ENCODE results near the gene SH3PXD2A.

Gene SH3PXD2A

DNA sequence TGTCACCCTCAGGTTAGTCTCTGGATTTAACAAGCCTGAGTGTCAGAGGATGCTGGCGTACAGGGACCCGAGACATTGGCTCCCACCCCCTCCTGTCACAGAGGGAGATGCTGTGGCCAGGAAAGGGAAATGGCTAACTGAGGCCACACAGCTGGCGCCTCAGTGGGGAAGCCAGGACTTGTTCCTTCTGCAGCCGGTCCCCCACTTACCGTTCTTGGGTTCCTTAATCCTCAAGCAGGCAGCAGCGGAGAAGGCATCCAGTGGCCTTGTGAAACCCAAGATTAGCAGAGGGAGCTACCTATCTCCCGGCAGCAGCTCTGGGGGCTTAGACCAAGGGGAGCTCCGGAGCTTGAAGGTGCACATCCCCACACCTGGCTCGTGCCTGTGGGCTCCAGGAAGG lies 296.5 kb downstream of the SH3PXD2A start:
- H3K27me3 ChIP-seq (ENCODE audit: insufficient read depth, low read length) = no peaks in the 10 kb centered on the region
- H3K23ac ChIP-seq (ENCODE audit: low read length) = no peak overlapping the region
- peak overlapping the region; percentile 13 for H3K14ac ChIP-seq (ENCODE audit: low read length)
- peaks cover 0 to 3% of the 10 kb centered on the region in 2 experiments for H3K4me1 ChIP-seq (ENCODE audit: control insufficient read depth in 1 of 2, insufficient read depth in 2 of 2, low read length in 2 of 2)
- H2BK120ac ChIP-seq (ENCODE audit: insufficient read depth, low read length, poor library complexity) = no peak overlapping the region
- no peak overlapping the region for H2AFZ ChIP-seq (ENCODE audit: insufficient read depth, low read length, poor library complexity)
- no peak overlapping the region for H3K9ac ChIP-seq (ENCODE audit: low read length)
- DNase-seq = no peak
- H2AK5ac ChIP-seq (ENCODE audit: low read length) = no peak overlapping the region
- no peak overlapping the region for H4K8ac ChIP-seq (ENCODE audit: low read depth, low read length)
- WGBS (ENCODE audit: extremely low coverage, insufficient coverage, insufficient read length) = no CpG with 5 or more reads among the region's 9 CpGs
- H4K91ac ChIP-seq (ENCODE audit: low read depth, low read length) = peak overlapping the region; percentile 47
- H3K36me3 ChIP-seq (ENCODE audit: control insufficient read depth in 1 of 2, insufficient read depth in 2 of 2, low read length in 2 of 2) = peaks cover 0 to 4% of the 10 kb centered on the region in 2 experiments
- no peak overlapping the region for H3K4me2 ChIP-seq (ENCODE audit: low read length)
- no peak overlapping the region for H2BK12ac ChIP-seq (ENCODE audit: low read length)
- no peak overlapping the region for H4K12ac ChIP-seq (ENCODE audit: low read depth, low read length)
- peaks cover 7% of the 10 kb centered on the region for H3K9me3 ChIP-seq (ENCODE audit: insufficient read depth, low read depth, low read length)
- H2BK5ac ChIP-seq (ENCODE audit: low read depth, low read length, poor library complexity) = no peak overlapping the region
- no peak overlapping the region for H3K27ac ChIP-seq (ENCODE audit: low read depth, low read length)
- H3K79me2 ChIP-seq (ENCODE audit: control insufficient read depth, insufficient read depth, low read length, poor library complexity) = no peaks in the 10 kb centered on the region
- H3K18ac ChIP-seq (ENCODE audit: low read length) = no peak overlapping the region
- H3K4ac ChIP-seq (ENCODE audit: low read depth, low read length) = no peak overlapping the region
- H3K4me3 ChIP-seq (ENCODE audit: low read depth, low read length) = no peak overlapping the region
- H3K79me1 ChIP-seq (ENCODE audit: low read length) = peaks cover 4% of the 10 kb centered on the region

DNA sequence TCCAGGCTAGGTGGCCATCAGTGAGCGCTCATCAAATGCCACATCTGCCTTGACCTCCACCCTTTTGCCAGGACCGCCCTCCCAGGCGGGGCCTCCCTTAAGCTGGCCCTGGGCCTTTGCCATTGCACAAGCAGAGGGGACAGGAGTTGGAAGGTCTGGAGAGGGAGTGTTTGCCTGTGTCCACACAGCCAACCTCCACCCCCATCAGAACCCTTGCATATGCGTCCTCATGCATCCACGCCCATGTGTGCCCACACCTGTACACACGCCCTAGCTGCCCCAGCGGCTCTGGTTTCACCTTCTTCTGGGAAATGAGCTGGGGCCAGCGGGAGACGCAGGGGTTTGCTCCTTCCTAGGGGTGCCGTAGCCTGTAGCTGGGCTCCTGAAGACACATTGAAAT lies 297.9 kb downstream of the SH3PXD2A start:
- no peak for DNase-seq
- Histone ChIP-seq H4K8ac (ENCODE audit: low read depth, low read length) (no peak overlapping the region), H2BK120ac (ENCODE audit: insufficient read depth, low read length, poor library complexity) (no peak overlapping the region), H2AFZ (ENCODE audit: insufficient read depth, low read length, poor library complexity) (no peak overlapping the region), H3K23ac (ENCODE audit: low read length) (no peak overlapping the region), H3K4me2 (ENCODE audit: low read length) (no peak overlapping the region), H2BK5ac (ENCODE audit: low read depth, low read length, poor library complexity) (no peak overlapping the region), H4K12ac (ENCODE audit: low read depth, low read length) (no peak overlapping the region), H3K4me3 (ENCODE audit: low read depth, low read length) (no peak overlapping the region), H3K14ac (ENCODE audit: low read length) (no peak overlapping the region), H4K91ac (ENCODE audit: low read depth, low read length) (no peak overlapping the region), H3K4ac (ENCODE audit: low read depth, low read length) (no peak overlapping the region), H3K79me2 (ENCODE audit: control insufficient read depth, insufficient read depth, low read length, poor library complexity) (no peaks in the 10 kb centered on the region), H3K4me1 (ENCODE audit: control insufficient read depth in 1 of 2, insufficient read depth in 2 of 2, low read length in 2 of 2) (peaks cover 0 to 3% of the 10 kb centered on the region in 2 experiments), H2AK5ac (ENCODE audit: low read length) (no peak overlapping the region), H3K36me3 (ENCODE audit: control insufficient read depth in 1 of 2, insufficient read depth in 2 of 2, low read length in 2 of 2) (peaks cover 0 to 4% of the 10 kb centered on the region in 2 experiments), H3K9me3 (ENCODE audit: insufficient read depth, low read depth, low read length) (peaks cover 6% of the 10 kb centered on the region), H3K27me3 (ENCODE audit: insufficient read depth, low read length) (no peaks in the 10 kb centered on the region), H2BK12ac (ENCODE audit: low read length) (no peak overlapping the region), H3K9ac (ENCODE audit: low read length) (no peak overlapping the region), H3K79me1 (ENCODE audit: low read length) (peaks cover 4% of the 10 kb centered on the region), H3K18ac (ENCODE audit: low read length) (no peak overlapping the region), H3K27ac (ENCODE audit: low read depth, low read length) (no peak overlapping the region)
- WGBS (ENCODE audit: extremely low coverage, insufficient coverage, insufficient read length) = no CpG with 5 or more reads among the region's 10 CpGs

DNA sequence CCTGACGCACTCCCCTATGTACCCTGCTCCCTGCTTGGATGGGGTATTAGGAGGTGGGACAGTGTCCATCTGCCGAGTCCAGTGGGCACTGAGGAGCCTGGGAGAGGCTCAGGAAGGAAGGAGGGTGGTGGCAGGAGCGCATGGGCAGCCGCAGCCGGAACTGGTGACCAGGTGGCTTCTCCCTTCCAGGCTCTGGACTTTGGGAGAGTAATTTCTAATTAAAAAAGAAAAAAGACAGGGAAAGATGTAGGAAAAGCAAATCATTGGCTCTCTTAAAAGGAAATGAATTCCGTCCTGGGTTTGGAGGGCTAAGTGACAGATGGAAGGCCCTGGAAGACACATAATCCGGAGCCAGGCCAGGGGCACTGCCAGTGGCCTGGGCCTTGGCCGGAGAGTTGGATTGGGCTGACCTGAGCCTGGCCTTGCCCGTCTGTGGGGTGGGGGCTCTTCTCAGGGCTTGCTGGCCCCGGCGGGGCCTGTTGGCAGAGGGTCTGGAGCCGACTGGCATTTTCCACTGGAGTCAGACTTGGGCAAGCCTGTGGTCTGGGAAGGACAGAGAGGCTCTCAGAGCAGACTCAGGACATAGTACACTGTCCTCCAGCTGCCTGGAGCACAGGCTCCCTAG lies 298.9 kb downstream of the SH3PXD2A start:
- no peak overlapping the region for H3K4me3 ChIP-seq (ENCODE audit: low read depth, low read length)
- no peak for DNase-seq
- no CpG with 5 or more reads among the region's 12 CpGs for WGBS (ENCODE audit: extremely low coverage, insufficient coverage, insufficient read length)

DNA sequence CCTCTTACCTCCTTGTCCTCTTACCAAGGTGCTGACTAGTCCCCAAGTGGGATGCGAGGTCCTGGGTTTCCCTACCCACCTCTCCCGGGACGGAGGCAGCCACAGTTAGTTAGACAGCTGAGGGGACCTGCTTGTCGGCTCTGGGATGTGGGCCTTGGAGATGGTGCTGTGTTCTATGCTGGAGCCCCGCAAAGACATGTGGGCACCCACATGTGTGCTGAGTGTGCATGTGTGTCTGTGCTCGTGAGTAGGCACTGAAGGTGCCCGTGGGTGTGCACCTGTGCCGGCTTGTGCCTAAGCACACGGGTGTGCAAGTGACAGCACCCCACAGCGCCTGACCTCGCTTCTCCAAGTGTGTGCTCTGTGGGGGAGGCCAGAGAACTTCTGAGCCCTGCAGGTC lies 299.7 kb downstream of the SH3PXD2A start:
- no peak for DNase-seq
- Histone ChIP-seq H3K9ac (ENCODE audit: low read length) (no peak overlapping the region), H4K12ac (ENCODE audit: low read depth, low read length) (no peak overlapping the region), H2BK120ac (ENCODE audit: insufficient read depth, low read length, poor library complexity) (no peak overlapping the region), H3K79me2 (ENCODE audit: control insufficient read depth, insufficient read depth, low read length, poor library complexity) (no peaks in the 10 kb centered on the region), H2BK5ac (ENCODE audit: low read depth, low read length, poor library complexity) (no peak overlapping the region), H3K4me3 (ENCODE audit: low read depth, low read length) (peak overlapping the region; percentile 38), H3K79me1 (ENCODE audit: low read length) (peaks cover 4% of the 10 kb centered on the region), H2AFZ (ENCODE audit: insufficient read depth, low read length, poor library complexity) (no peak overlapping the region), H4K91ac (ENCODE audit: low read depth, low read length) (peak overlapping the region; percentile 20), H4K8ac (ENCODE audit: low read depth, low read length) (no peak overlapping the region), H3K4me2 (ENCODE audit: low read length) (peak overlapping the region; percentile 68), H3K4me1 (ENCODE audit: control insufficient read depth in 1 of 2, insufficient read depth in 2 of 2, low read length in 2 of 2) (peaks cover 0 to 3% of the 10 kb centered on the region in 2 experiments), H3K9me3 (ENCODE audit: insufficient read depth, low read depth, low read length) (peaks cover 6% of the 10 kb centered on the region), H2BK12ac (ENCODE audit: low read length) (no peak overlapping the region), H3K23ac (ENCODE audit: low read length) (no peak overlapping the region), H3K36me3 (ENCODE audit: control insufficient read depth in 1 of 2, insufficient read depth in 2 of 2, low read length in 2 of 2) (peaks cover 0 to 4% of the 10 kb centered on the region in 2 experiments), H3K18ac (ENCODE audit: low read length) (no peak overlapping the region), H3K4ac (ENCODE audit: low read depth, low read length) (no peak overlapping the region), H3K27ac (ENCODE audit: low read depth, low read length) (no peak overlapping the region), H3K14ac (ENCODE audit: low read length) (no peak overlapping the region), H2AK5ac (ENCODE audit: low read length) (no peak overlapping the region), H3K27me3 (ENCODE audit: insufficient read depth, low read length) (no peaks in the 10 kb centered on the region)
- WGBS (ENCODE audit: extremely low coverage, insufficient coverage, insufficient read length) = no CpG with 5 or more reads among the region's 11 CpGs

More for the DNA sequence above, 298.9 kb downstream of the SH3PXD2A start:
- Histone ChIP-seq H2BK12ac (ENCODE audit: low read length) (no peak overlapping the region), H4K12ac (ENCODE audit: low read depth, low read length) (no peak overlapping the region), H2AFZ (ENCODE audit: insufficient read depth, low read length, poor library complexity) (no peak overlapping the region), H3K27me3 (ENCODE audit: insufficient read depth, low read length) (no peaks in the 10 kb centered on the region), H3K9me3 (ENCODE audit: insufficient read depth, low read depth, low read length) (peaks cover 6% of the 10 kb centered on the region), H3K27ac (ENCODE audit: low read depth, low read length) (no peak overlapping the region), H2AK5ac (ENCODE audit: low read length) (no peak overlapping the region), H3K14ac (ENCODE audit: low read length) (no peak overlapping the region), H3K79me1 (ENCODE audit: low read length) (peaks cover 4% of the 10 kb centered on the region), H3K23ac (ENCODE audit: low read length) (no peak overlapping the region), H3K4me2 (ENCODE audit: low read length) (no peak overlapping the region), H3K18ac (ENCODE audit: low read length) (no peak overlapping the region), H2BK120ac (ENCODE audit: insufficient read depth, low read length, poor library complexity) (no peak overlapping the region), H4K91ac (ENCODE audit: low read depth, low read length) (no peak overlapping the region), H2BK5ac (ENCODE audit: low read depth, low read length, poor library complexity) (no peak overlapping the region), H3K9ac (ENCODE audit: low read length) (no peak overlapping the region), H3K79me2 (ENCODE audit: control insufficient read depth, insufficient read depth, low read length, poor library complexity) (no peaks in the 10 kb centered on the region), H4K8ac (ENCODE audit: low read depth, low read length) (no peak overlapping the region), H3K36me3 (ENCODE audit: control insufficient read depth in 1 of 2, insufficient read depth in 2 of 2, low read length in 2 of 2) (peaks cover 0 to 4% of the 10 kb centered on the region in 2 experiments), H3K4me1 (ENCODE audit: control insufficient read depth in 1 of 2, insufficient read depth in 2 of 2, low read length in 2 of 2) (peaks cover 0 to 3% of the 10 kb centered on the region in 2 experiments), H3K4ac (ENCODE audit: low read depth, low read length) (no peak overlapping the region)

Data from trophoblast cell (in vitro differentiated cells and primary cell).